Prostate gland (tissue), 2 donors: ENCODE measurements around the gene LYSMD4.

Experiments used
- POLR2AphosphoS5 ChIP-seq: sonication (generic); formaldehyde crosslinking; IDR thresholded peaks from one replicate; pipeline ENCODE4 v1.6.1; 2017; ENCODE audit warnings: antibody characterized with exemption
- TF ChIP-seq, protein P1 (sequence below), 4 experiments: fragments of 200-600 bp in 2 of 4; fragments of 450-650 bp in 2 of 4; sonication (generic) in 2 of 4; IDR thresholded peaks; 1 replicate in 3 of 4; 2 replicates in 1 of 4; pipeline ENCODE4 v1.5.1; 2016 to 2019; ENCODE audit warnings: antibody characterized with exemption in 4 of 4, mild to moderate bottlenecking in 2 of 4, moderate library complexity in 2 of 4

DNA sequence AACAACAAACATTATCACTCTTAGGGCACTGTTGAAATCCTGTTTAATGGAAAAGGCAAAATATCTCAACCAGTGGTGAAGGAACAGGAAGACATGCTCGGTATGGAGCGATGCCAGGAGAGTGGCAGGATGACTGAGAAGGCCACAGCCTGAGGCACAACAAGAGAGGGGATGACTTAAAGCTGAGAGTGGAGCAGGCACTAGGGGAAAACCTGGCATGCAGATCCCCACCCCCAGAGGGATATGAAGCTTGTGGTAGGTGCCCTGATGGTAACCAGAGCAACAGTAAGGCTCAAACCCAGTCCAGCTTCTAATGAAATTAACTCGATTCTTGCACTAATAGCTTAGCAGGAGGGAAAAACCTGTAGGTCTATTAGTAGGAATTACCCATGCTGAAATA, 40.4 kb downstream of the LYSMD4 start:
- TF ChIP-seq, protein P1, sequence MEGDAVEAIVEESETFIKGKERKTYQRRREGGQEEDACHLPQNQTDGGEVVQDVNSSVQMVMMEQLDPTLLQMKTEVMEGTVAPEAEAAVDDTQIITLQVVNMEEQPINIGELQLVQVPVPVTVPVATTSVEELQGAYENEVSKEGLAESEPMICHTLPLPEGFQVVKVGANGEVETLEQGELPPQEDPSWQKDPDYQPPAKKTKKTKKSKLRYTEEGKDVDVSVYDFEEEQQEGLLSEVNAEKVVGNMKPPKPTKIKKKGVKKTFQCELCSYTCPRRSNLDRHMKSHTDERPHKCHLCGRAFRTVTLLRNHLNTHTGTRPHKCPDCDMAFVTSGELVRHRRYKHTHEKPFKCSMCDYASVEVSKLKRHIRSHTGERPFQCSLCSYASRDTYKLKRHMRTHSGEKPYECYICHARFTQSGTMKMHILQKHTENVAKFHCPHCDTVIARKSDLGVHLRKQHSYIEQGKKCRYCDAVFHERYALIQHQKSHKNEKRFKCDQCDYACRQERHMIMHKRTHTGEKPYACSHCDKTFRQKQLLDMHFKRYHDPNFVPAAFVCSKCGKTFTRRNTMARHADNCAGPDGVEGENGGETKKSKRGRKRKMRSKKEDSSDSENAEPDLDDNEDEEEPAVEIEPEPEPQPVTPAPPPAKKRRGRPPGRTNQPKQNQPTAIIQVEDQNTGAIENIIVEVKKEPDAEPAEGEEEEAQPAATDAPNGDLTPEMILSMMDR (IDR thresholded peaks at IDR 0.05): no peak
- no peak for TF ChIP-seq POLR2AphosphoS5
